IMR-90 (cell line): ENCODE data around the gene SLC9A7. TPM values are rescaled to one million over a fixed set of nuclear protein-coding genes. Genes with fewer than 3 reads are reported as not detected.

Experiments
- ATAC-seq: fragments of 200-7000 bp; cut with Tn5 transposase; 2 replicates; pipeline ENCODE4 v1.9.1; 2020; ENCODE audit warnings: low read depth, mild to moderate bottlenecking, moderate library complexity
- BruUV-seq: library from RNA; stranded (reverse); fragments of 400-500 nt; replicated peaks from 2 replicates; lab custom pipeline; 2021; lab: Mats Ljungman, UMichigan
- CTCF ChIA-PET: fragments of 300-600 bp; formaldehyde crosslinking; extraction: SDS; loops from one replicate; lab custom pipeline; 2021; ENCODE audit warnings: antibody characterized with exemption; lab: Yijun Ruan, JAX
- POLR2A ChIA-PET: fragments of 300-600 bp; sonication (Branson Sonifier 250); formaldehyde crosslinking; loops from one replicate; lab custom pipeline; 2022; ENCODE audit warnings: antibody characterized with exemption; ENCODE audit not compliant: unreplicated experiment; lab: Charles Lee
- DNase-seq: peaks from one replicate; pipeline ENCODE4 v3.0.0; 2013
- H2AFZ ChIP-seq: replicated peaks from 2 replicates; pipeline ENCODE3; 2013; ENCODE audit warnings: low read length, mild to moderate bottlenecking; ENCODE audit not compliant: poor library complexity
- H2AK5ac ChIP-seq: 2 replicates; pipeline ENCODE4 v1.6.1; 2013; ENCODE audit warnings: low read depth, low read length, inconsistent platforms
- H2AK9ac ChIP-seq: replicated peaks from 2 replicates; pipeline ENCODE3; 2013; ENCODE audit warnings: mild to moderate bottlenecking, low read depth, low read length, moderate library complexity; ENCODE audit not compliant: poor library complexity
- H2BK120ac ChIP-seq: 2 replicates; pipeline ENCODE4 v1.6.1; 2013; ENCODE audit warnings: low read depth, low read length, inconsistent platforms
- H2BK15ac ChIP-seq: 3 replicates; pipeline ENCODE4 v1.6.1; 2013; ENCODE audit warnings: low read depth, low read length, inconsistent platforms
- H2BK20ac ChIP-seq: 2 replicates; pipeline ENCODE4 v1.6.1; 2013; ENCODE audit warnings: low read depth, mild to moderate bottlenecking, inconsistent platforms, low read length, moderate library complexity
- H2BK5ac ChIP-seq: 2 replicates; pipeline ENCODE4 v1.6.1; 2013; ENCODE audit warnings: mild to moderate bottlenecking, low read depth, low read length, inconsistent platforms; ENCODE audit not compliant: poor library complexity, severe bottlenecking
- H3K14ac ChIP-seq: replicated peaks from 2 replicates; pipeline ENCODE4 v1.6.1; 2013; ENCODE audit warnings: low read depth, low read length, inconsistent platforms
- H3K18ac ChIP-seq: 2 replicates; pipeline ENCODE4 v1.6.1; 2013; ENCODE audit warnings: low read depth, low read length, control low read depth
- H3K23ac ChIP-seq: 2 replicates; pipeline ENCODE4 v1.6.1; 2013; ENCODE audit warnings: low read depth, low read length, inconsistent platforms
- H3K27ac ChIP-seq: 2 replicates; pipeline ENCODE4 v1.5.1; 2013; ENCODE audit warnings: mild to moderate bottlenecking, control low read depth, low read length; ENCODE audit not compliant: insufficient read depth
- H3K27me3 ChIP-seq: 2 replicates; pipeline ENCODE4 v1.6.1; 2013; ENCODE audit warnings: low read length; ENCODE audit not compliant: control insufficient read depth, insufficient read depth
- H3K36me3 ChIP-seq: 2 replicates; pipeline ENCODE4 v1.6.1; 2013; ENCODE audit warnings: low read length, mixed read lengths; ENCODE audit not compliant: control insufficient read depth, insufficient read depth
- H3K4ac ChIP-seq: 2 replicates; pipeline ENCODE4 v1.6.1; 2013; ENCODE audit warnings: low read depth, low read length, inconsistent platforms
- H3K4me1 ChIP-seq: 2 replicates; pipeline ENCODE4 v1.6.1; 2013; ENCODE audit warnings: low read length, mixed read lengths; ENCODE audit not compliant: control insufficient read depth, insufficient read depth
- H3K4me2 ChIP-seq: 2 replicates; pipeline ENCODE4 v1.6.1; 2013; ENCODE audit warnings: low read depth, mild to moderate bottlenecking, control low read depth, low read length, moderate library complexity
- H3K4me3 ChIP-seq: 2 replicates; pipeline ENCODE4 v1.5.1; 2013; ENCODE audit warnings: low read depth, mild to moderate bottlenecking, control low read depth, low read length, moderate library complexity; ENCODE audit not compliant: insufficient read depth
- H3K56ac ChIP-seq: 2 replicates; pipeline ENCODE4 v1.6.1; 2013; ENCODE audit warnings: low read length, inconsistent platforms; ENCODE audit not compliant: insufficient read depth; ENCODE audit errors: extremely low read depth
- H3K79me1 ChIP-seq, 2 experiments: 2 replicates each; pipeline ENCODE4 v1.6.1; 2013; ENCODE audit warnings: low read length in 2 of 2, inconsistent platforms in 1 of 2, low read depth in 1 of 2
- H3K9ac ChIP-seq: 2 replicates; pipeline ENCODE4 v1.6.1; 2013; ENCODE audit warnings: low read depth, low read length, control low read depth
- H3K9me1 ChIP-seq: 2 replicates; pipeline ENCODE4 v1.6.1; 2013; ENCODE audit warnings: low read length, inconsistent platforms; ENCODE audit not compliant: insufficient read depth
- H3K9me3 ChIP-seq: 2 replicates; pipeline ENCODE4 v1.6.1; 2013; ENCODE audit warnings: low read length; ENCODE audit not compliant: control insufficient read depth, insufficient read depth
- H4K20me1 ChIP-seq: 2 replicates; pipeline ENCODE4 v1.6.1; 2013; ENCODE audit warnings: low read length, inconsistent platforms; ENCODE audit not compliant: insufficient read depth
- H4K5ac ChIP-seq: 2 replicates; pipeline ENCODE4 v1.6.1; 2013; ENCODE audit warnings: mild to moderate bottlenecking, low read depth, low read length, control low read depth
- H4K8ac ChIP-seq, 2 experiments: 2 replicates each; pipeline ENCODE4 v1.6.1; 2013; ENCODE audit warnings: low read depth in 2 of 2, low read length in 2 of 2, control low read depth in 1 of 2, inconsistent platforms in 1 of 2
- H4K91ac ChIP-seq: 2 replicates; pipeline ENCODE4 v1.6.1; 2013; ENCODE audit warnings: low read depth, low read length, inconsistent platforms; ENCODE audit not compliant: insufficient read depth
- CEBPB ChIP-seq: IDR thresholded peaks from 2 replicates; pipeline ENCODE4 v1.6.1; 2012; ENCODE audit warnings: low read depth, low read length, improper control_type of control experiment
- MAFK ChIP-seq: IDR thresholded peaks from 2 replicates; pipeline ENCODE4 v1.6.1; 2012; ENCODE audit warnings: low read depth, low read length, improper control_type of control experiment
- MXI1 ChIP-seq: IDR thresholded peaks from 2 replicates; pipeline ENCODE4 v1.6.1; 2012; ENCODE audit warnings: low read depth, mild to moderate bottlenecking, low read length, moderate library complexity, borderline replicate concordance
- POLR2A ChIP-seq: IDR thresholded peaks from 2 replicates; pipeline ENCODE4 v1.6.1; 2012; ENCODE audit warnings: mild to moderate bottlenecking, low read depth, low read length
- RFX5 ChIP-seq: IDR thresholded peaks from 2 replicates; pipeline ENCODE4 v1.8.0; 2012; ENCODE audit warnings: low read depth, mild to moderate bottlenecking, low read length, moderate library complexity
- WGBS, 2 experiments: methylation state at CpG; one replicate each; pipeline versions ENCODE4 v1.1.5 to v1.1.7; 2013; ENCODE audit warnings: missing lambda C conversion rate in 2 of 2; ENCODE audit not compliant: insufficient read length in 1 of 2; ENCODE audit errors: extremely low coverage in 2 of 2; 5-methylcytosine and 5-hydroxymethylcytosine counted together
- dilution Hi-C: fragments of 300-500 bp; cut with HindIII; formaldehyde crosslinking; loops from one replicate; pipeline ENCODE4 v1.14.3; 2018; ENCODE audit warnings: low sequenced_read_pairs; ENCODE audit not compliant: unreplicated experiment
- in situ Hi-C: fragments of 300-500 bp; cut with MboI; formaldehyde crosslinking; loops from 3 replicates; pipeline ENCODE4 v1.14.3; 2019; ENCODE audit warnings: low sequenced_read_pairs, inconsistent platforms, mixed read lengths
- intact Hi-C: fragments of 100-400 bp; cut with micrococcal nuclease; formaldehyde crosslinking; loops from 2 replicates; pipeline ENCODE4 v1.10.0; 2022
- polyA plus RNA-seq, 3 experiments: library from polyadenylated mRNA; depleted of rRNA; stranded (reverse); fragments of >200 nt; gene quantifications; 2 replicates each; pipeline ENCODE4 v1.2.3, GENCODE V29; 2012; ENCODE audit warnings: low replicate concordance in 1 of 3
- total RNA-seq: library from RNA; depleted of rRNA; stranded (reverse); fragments of >200 nt; gene quantifications from 2 replicates; pipeline ENCODE4 v1.2.3, GENCODE V29; 2012
- TF ChIP-seq, protein P1 (sequence below): fragments of 150-350 bp; IDR thresholded peaks from 2 replicates; pipeline ENCODE4 v1.6.1; 2016; ENCODE audit warnings: low read depth, mild to moderate bottlenecking, low read length, moderate library complexity, borderline replicate concordance
- TF ChIP-seq, protein P2 (sequence below): conservative IDR thresholded peaks from 2 replicates; pipeline ENCODE4 v1.5.1; 2012; ENCODE audit warnings: mild to moderate bottlenecking, low read depth, low read length, improper control_type of control experiment

Gene SLC9A7
- total and polyA plus RNA-seq, 2 of the 4 experiments (the other 2 are of a cell fraction), result 14.4 to 76.4 TPM

GRCh38 chrX:46602468-46603102 is 156.3 kb downstream of the SLC9A7 start:
- peaks cover 2% of the 10 kb centered on the region; the same call in 1 of the 2 replicates for H3K27me3 ChIP-seq
- no peak overlapping the region for H3K18ac ChIP-seq
- no peaks in the 10 kb centered on the region for H4K20me1 ChIP-seq
- no peak overlapping the region for H3K23ac ChIP-seq
- no peaks in the 10 kb centered on the region; the same call in 1 of the 2 replicates for H3K36me3 ChIP-seq
- no peak overlapping the region for H3K14ac ChIP-seq
- H3K4ac ChIP-seq, result no peak overlapping the region
- ChIA-PET CTCF (no interaction called here), POLR2A (interaction anchor here (0.6 kb wide), 1 partner anchor 875 kb away, joined by 6 read pairs; no protein-coding TSS in a partner anchor)
- H4K5ac ChIP-seq, result no peak overlapping the region
- dilution Hi-C loops (no loop called here), in situ Hi-C loops (no loop called here), intact Hi-C loops (no loop called here)
- no peak overlapping the region for H3K27ac ChIP-seq
- no peak for DNase-seq
- BruUV-seq, result no TSS peak
- no peak overlapping the region for H3K4me3 ChIP-seq
- no peak overlapping the region for H3K56ac ChIP-seq
- no CpG with 5 or more reads among the region's 6 CpGs for WGBS, 2 experiments
- H2AK5ac ChIP-seq, result no peak overlapping the region
- H3K4me2 ChIP-seq, result no peak overlapping the region
- TF ChIP-seq, protein P1, sequence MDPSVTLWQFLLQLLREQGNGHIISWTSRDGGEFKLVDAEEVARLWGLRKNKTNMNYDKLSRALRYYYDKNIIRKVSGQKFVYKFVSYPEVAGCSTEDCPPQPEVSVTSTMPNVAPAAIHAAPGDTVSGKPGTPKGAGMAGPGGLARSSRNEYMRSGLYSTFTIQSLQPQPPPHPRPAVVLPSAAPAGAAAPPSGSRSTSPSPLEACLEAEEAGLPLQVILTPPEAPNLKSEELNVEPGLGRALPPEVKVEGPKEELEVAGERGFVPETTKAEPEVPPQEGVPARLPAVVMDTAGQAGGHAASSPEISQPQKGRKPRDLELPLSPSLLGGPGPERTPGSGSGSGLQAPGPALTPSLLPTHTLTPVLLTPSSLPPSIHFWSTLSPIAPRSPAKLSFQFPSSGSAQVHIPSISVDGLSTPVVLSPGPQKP, result no peak
- TF ChIP-seq CEBPB (no peak), MAFK (no peak), MXI1 (no peak), RFX5 (no peak), POLR2A (no peak)
- TF ChIP-seq, protein P2, sequence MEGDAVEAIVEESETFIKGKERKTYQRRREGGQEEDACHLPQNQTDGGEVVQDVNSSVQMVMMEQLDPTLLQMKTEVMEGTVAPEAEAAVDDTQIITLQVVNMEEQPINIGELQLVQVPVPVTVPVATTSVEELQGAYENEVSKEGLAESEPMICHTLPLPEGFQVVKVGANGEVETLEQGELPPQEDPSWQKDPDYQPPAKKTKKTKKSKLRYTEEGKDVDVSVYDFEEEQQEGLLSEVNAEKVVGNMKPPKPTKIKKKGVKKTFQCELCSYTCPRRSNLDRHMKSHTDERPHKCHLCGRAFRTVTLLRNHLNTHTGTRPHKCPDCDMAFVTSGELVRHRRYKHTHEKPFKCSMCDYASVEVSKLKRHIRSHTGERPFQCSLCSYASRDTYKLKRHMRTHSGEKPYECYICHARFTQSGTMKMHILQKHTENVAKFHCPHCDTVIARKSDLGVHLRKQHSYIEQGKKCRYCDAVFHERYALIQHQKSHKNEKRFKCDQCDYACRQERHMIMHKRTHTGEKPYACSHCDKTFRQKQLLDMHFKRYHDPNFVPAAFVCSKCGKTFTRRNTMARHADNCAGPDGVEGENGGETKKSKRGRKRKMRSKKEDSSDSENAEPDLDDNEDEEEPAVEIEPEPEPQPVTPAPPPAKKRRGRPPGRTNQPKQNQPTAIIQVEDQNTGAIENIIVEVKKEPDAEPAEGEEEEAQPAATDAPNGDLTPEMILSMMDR, result no peak
- no peak overlapping the region for H2AFZ ChIP-seq
- no peaks in the 10 kb centered on the region for H3K79me1 ChIP-seq
- H4K8ac ChIP-seq, result no peak overlapping the region
- H2BK120ac ChIP-seq, result no peak overlapping the region
- no peak overlapping the region for H2AK9ac ChIP-seq
- no peak overlapping the region for H4K91ac ChIP-seq
- H2BK20ac ChIP-seq, result no peak overlapping the region
- H3K9ac ChIP-seq, result no peak overlapping the region
- no peaks in the 10 kb centered on the region for H3K9me1 ChIP-seq
- H2BK5ac ChIP-seq, result no peak overlapping the region
- H3K9me3 ChIP-seq, result no peaks in the 10 kb centered on the region
- peaks cover 2% of the 10 kb centered on the region; the same call in 1 of the 2 replicates for H3K4me1 ChIP-seq
- no peak overlapping the region for H2BK15ac ChIP-seq
- ATAC-seq, result no peak
